GM12872 (cell line): ENCODE measurements around the gene MFNG.

ENCODE experiments used
- TF ChIP-seq, protein P1 (sequence below): IDR thresholded peaks from 3 replicates; pipeline ENCODE4 v1.5.1; 2011; ENCODE audit warnings: low read depth, mild to moderate bottlenecking, low read length, moderate library complexity; ENCODE audit not compliant: insufficient read depth

MFNG gene

DNA sequence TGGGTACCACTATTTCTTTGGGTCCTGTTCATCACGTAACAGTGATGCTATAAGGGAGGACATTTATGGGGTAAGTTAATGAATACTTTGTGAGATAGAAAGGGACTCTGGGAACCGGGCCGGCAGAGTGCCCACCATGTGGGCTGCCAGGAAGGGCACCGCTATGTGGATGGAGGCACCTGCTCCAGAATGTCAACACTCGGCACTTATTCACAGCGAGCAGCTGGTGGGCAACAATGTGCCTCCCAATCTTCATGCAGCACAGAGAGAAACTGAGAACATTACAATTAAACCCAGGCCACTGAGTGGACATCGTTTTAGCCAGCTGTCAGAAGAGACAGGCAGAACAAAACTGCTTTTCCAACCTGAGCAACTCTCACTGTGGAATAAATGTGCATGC, 43.1 kb downstream of the MFNG start:
- TF ChIP-seq, protein P1, sequence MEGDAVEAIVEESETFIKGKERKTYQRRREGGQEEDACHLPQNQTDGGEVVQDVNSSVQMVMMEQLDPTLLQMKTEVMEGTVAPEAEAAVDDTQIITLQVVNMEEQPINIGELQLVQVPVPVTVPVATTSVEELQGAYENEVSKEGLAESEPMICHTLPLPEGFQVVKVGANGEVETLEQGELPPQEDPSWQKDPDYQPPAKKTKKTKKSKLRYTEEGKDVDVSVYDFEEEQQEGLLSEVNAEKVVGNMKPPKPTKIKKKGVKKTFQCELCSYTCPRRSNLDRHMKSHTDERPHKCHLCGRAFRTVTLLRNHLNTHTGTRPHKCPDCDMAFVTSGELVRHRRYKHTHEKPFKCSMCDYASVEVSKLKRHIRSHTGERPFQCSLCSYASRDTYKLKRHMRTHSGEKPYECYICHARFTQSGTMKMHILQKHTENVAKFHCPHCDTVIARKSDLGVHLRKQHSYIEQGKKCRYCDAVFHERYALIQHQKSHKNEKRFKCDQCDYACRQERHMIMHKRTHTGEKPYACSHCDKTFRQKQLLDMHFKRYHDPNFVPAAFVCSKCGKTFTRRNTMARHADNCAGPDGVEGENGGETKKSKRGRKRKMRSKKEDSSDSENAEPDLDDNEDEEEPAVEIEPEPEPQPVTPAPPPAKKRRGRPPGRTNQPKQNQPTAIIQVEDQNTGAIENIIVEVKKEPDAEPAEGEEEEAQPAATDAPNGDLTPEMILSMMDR: no peak

DNA sequence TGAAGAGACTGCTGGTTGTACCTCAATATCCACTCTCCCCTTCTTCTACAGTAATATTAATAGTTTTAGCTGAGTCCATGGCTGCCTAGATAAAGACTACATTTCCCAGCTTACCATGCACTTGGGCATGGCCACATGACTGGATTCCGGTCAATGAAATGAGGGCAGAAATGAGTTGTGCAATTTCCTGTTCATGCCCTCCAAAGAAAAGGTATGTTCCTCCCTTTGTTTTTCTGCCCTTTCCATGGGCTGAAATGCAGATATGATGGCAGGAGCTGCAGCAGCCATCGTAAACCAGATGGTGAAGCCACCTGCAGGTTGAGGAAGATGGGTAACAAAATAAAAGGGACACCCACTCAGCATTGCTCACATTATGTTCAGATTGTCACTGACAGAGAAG, 43.6 kb downstream of the MFNG start:
- TF ChIP-seq, protein P1: no peak

DNA sequence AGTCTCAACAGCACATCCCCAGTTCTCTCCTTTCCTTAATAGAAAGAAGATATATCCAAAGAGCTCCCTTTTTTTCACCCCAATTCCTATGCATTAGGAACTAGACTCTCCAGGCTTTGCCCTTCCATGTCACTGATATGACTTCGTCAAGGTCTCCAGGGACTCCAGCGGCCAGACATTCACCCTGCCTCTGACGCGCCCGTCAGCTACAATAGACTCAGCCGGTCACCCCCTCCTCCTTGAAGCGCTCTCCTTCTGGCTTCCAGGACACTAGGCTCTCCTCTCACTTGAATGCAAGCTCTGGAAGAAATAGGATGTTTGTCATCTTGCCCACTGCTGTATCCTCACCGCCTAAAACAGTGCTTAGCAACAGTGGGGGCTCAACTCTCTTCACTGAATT, 44.0 kb downstream of the MFNG start:
- TF ChIP-seq, protein P1: no peak

DNA sequence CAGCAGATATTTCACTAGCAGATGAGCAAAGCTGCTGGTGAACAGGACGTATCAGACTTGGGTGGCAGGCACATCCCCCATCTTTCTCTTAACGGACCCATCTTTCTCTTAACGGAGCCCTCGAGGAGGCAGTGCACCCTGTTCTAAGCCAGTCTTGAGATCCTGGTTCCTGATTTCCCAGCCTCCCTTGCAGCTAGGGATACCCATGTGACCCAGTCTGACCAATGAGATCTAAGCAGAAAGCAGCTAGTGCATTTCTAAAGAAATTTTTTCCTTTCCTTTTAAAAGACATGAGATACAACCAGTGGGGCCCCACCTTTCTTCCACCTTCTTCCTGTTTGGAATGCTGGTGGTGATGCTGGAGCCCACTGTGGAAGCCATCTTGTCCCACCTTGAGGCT, 45.3 kb downstream of the MFNG start:
- TF ChIP-seq, protein P1: no peak

DNA sequence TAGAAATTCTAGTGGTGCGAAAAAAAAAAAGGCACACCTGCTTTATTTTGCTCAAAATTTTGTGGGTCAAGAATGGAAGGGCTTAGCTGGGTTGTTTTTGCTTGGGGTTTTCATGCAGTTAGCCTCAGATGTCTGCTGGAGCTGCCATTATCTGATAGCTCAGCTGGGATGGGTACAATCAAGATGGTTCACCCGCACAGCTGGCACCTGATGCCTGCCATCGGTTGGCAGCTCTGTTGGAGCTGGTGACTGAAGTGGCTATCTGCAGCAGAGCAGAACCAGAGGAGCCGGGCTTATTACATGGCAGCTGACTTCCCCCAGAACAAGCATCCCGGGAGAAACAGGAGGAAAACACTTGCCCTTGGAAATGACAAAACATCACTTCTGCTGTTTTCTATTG, 46.8 kb downstream of the MFNG start:
- TF ChIP-seq, protein P1: no peak

DNA sequence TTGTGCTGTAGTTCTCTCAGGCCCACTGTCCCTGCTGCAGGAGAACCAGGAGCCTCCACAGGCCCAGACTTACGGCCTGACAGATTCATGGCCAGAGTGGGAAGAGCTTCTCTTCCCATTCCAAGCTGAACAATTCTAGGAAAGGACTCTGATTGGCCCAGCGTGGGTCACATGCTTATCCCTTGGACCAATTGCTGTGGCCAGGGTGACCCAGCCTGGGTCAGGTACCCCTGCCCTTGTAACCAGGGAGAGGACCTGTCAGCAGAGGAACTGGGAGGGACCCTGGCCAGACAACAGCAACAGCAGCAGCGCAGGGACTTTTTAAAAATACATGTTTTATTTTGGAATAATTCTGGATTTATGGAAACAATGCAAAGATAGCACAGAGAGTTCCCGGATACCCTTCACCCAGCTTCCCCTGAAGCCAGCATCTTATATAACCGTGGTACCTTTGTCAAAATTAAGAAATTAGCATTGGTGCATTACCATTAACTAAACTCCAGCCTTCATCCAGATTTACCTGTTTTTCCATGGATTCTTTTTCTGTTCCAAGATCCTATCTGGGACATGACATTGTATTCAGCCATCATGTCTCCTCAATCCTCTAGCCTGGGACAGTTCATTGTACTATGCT, 50.1 kb downstream of the MFNG start:
- TF ChIP-seq, protein P1: no peak

DNA sequence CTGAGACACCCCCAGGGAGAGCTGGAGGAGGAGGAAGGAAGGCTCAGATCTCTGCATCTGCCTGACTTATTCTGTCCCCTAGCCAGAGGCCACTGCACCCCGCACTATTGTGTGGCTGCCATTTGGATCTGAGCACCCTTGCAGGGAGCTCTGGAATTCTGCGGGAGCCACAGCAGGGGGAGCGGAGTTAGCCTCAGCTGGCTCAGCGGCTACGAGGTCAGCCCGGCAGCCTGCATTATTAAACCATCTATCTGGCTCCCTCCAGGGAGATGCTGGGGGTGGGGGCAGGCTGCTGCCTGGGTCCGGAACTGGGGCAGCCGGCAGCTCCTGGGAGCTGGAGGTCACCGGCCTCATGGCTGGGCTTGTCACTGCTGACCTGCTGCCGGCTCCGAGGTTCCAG, 52.4 kb downstream of the MFNG start:
- TF ChIP-seq, protein P1: no peak
